GM23338 (cell line): ENCODE results near the gene KPNA5. TPM values are rescaled to one million over a fixed set of nuclear protein-coding genes. Genes with fewer than 3 reads are reported as not detected.

Experiments used
- ATAC-seq: fragments of 200-7000 bp; cut with Tn5 transposase; 3 replicates; pipeline ENCODE4 v1.9.1; 2020
- DNase-seq: peaks from one replicate; pipeline ENCODE4 v3.0.0-alpha.2; 2015; ENCODE audit warnings: low spot score
- H2AFZ ChIP-seq: fragments of 200-600 bp; sonication (generic); 2 replicates; pipeline ENCODE4 v1.8.0; 2016; ENCODE audit warnings: antibody characterized with exemption, mild to moderate bottlenecking, moderate library complexity
- H3F3A ChIP-seq: fragments of 200-600 bp; sonication (generic); replicated peaks from 2 replicates; pipeline ENCODE4 v1.8.0; 2017; ENCODE audit warnings: antibody characterized with exemption, mixed run types, low read depth
- H3K27ac ChIP-seq: fragments of 200-600 bp; sonication (generic); 2 replicates; pipeline ENCODE4 v1.6.1; 2016; ENCODE audit warnings: low read depth
- H3K27me3 ChIP-seq: fragments of 200-600 bp; sonication (generic); 2 replicates; pipeline ENCODE4 v1.8.0; 2016; ENCODE audit warnings: mild to moderate bottlenecking, mixed run types, moderate library complexity; ENCODE audit not compliant: insufficient read depth
- H3K36me3 ChIP-seq: fragments of 200-600 bp; sonication (generic); 2 replicates; pipeline ENCODE4 v1.8.0; 2016; ENCODE audit warnings: mild to moderate bottlenecking; ENCODE audit not compliant: insufficient read depth
- H3K4me1 ChIP-seq: fragments of 200-600 bp; sonication (generic); 2 replicates; pipeline ENCODE4 v1.8.0; 2016; ENCODE audit warnings: mild to moderate bottlenecking, moderate library complexity; ENCODE audit not compliant: insufficient read depth
- H3K4me2 ChIP-seq: fragments of 200-600 bp; sonication (generic); 2 replicates; pipeline ENCODE4 v1.7.1; 2017; ENCODE audit warnings: mixed run types
- H3K4me3 ChIP-seq: fragments of 200-600 bp; sonication (generic); 2 replicates; pipeline ENCODE4 v1.6.1; 2016; ENCODE audit warnings: mixed run types
- H3K79me2 ChIP-seq: fragments of 200-600 bp; sonication (generic); replicated peaks from 2 replicates; pipeline ENCODE4 v1.8.0; 2017; ENCODE audit warnings: mild to moderate bottlenecking; ENCODE audit not compliant: insufficient read depth
- H3K9me2 ChIP-seq: fragments of 200-600 bp; sonication (generic); 2 replicates; pipeline ENCODE4 v1.8.0; 2017; ENCODE audit not compliant: insufficient read depth
- H4K20me1 ChIP-seq: fragments of 200-600 bp; sonication (generic); replicated peaks from 2 replicates; pipeline ENCODE4 v1.8.0; 2017; ENCODE audit warnings: mild to moderate bottlenecking; ENCODE audit not compliant: insufficient read depth
- H3K27ac Mint-ChIP-seq: 2 replicates; pipeline ENCODE4 v1.8.0; 2020; ENCODE audit warnings: inconsistent platforms, mild to moderate bottlenecking, moderate library complexity, mixed read lengths
- H3K27me3 Mint-ChIP-seq: 3 replicates; pipeline ENCODE4 v1.8.0; 2022; ENCODE audit warnings: low read depth, mild to moderate bottlenecking, moderate library complexity, mixed read lengths, inconsistent platforms; ENCODE audit not compliant: insufficient read depth, poor library complexity
- H3K36me3 Mint-ChIP-seq: 3 replicates; pipeline ENCODE4 v1.8.0; 2021; ENCODE audit warnings: low read depth, mild to moderate bottlenecking, inconsistent platforms, moderate library complexity, mixed read lengths
- H3K4me1 Mint-ChIP-seq: 3 replicates; pipeline ENCODE4 v1.8.0; 2020; ENCODE audit warnings: mild to moderate bottlenecking, inconsistent platforms, mixed read lengths
- H3K4me3 Mint-ChIP-seq: 3 replicates; pipeline ENCODE4 v1.8.0; 2021; ENCODE audit warnings: moderate library complexity, mild to moderate bottlenecking, inconsistent platforms, mixed read lengths
- H3K9me3 Mint-ChIP-seq: 3 replicates; pipeline ENCODE4 v1.8.0; 2020; ENCODE audit warnings: moderate library complexity, mild to moderate bottlenecking, inconsistent platforms, mixed read lengths
- CREB1 ChIP-seq: fragments of 250-450 bp; sonication (Bioruptor Pico); IDR thresholded peaks from 2 replicates; pipeline ENCODE4 v1.5.0; 2020; ENCODE audit warnings: low read depth, mild to moderate bottlenecking, moderate library complexity
- ETS1 ChIP-seq: IDR thresholded peaks from 2 replicates; pipeline ENCODE4 v1.6.1; 2016; ENCODE audit warnings: antibody characterized with exemption
- EZH2 ChIP-seq: fragments of 200-600 bp; sonication (generic); IDR thresholded peaks from one replicate; pipeline ENCODE4 v1.8.0; 2017; ENCODE audit warnings: antibody characterized with exemption, mild to moderate bottlenecking, low read depth; ENCODE audit not compliant: unreplicated experiment
- EZH2phosphoT487 ChIP-seq: fragments of 200-600 bp; sonication (generic); IDR thresholded peaks from one replicate; pipeline ENCODE4 v1.8.1; 2018; ENCODE audit warnings: antibody characterized with exemption; ENCODE audit not compliant: unreplicated experiment
- JUNB ChIP-seq: IDR thresholded peaks from one replicate; pipeline ENCODE4 v1.6.1; 2016; ENCODE audit warnings: antibody characterized with exemption; ENCODE audit not compliant: unreplicated experiment
- NANOG ChIP-seq: IDR thresholded peaks from 2 replicates; pipeline ENCODE4 v1.6.1; 2016; ENCODE audit warnings: antibody characterized with exemption, borderline replicate concordance
- POLR2AphosphoS5 ChIP-seq: IDR thresholded peaks from 2 replicates; pipeline ENCODE4 v1.6.1; 2016; ENCODE audit warnings: antibody characterized with exemption, low read depth
- REST ChIP-seq: IDR thresholded peaks from one replicate; pipeline ENCODE4 v1.6.1; 2018; ENCODE audit warnings: antibody characterized with exemption; ENCODE audit not compliant: unreplicated experiment
- STAT1 ChIP-seq: IDR thresholded peaks from one replicate; pipeline ENCODE4 v1.6.1; 2016; ENCODE audit warnings: antibody characterized with exemption; ENCODE audit not compliant: unreplicated experiment
- ZNF114 ChIP-seq: fragments of 250-450 bp; sonication (Bioruptor Pico); IDR thresholded peaks from 2 replicates; pipeline ENCODE4 v1.5.0; 2020; ENCODE audit warnings: mild to moderate bottlenecking, moderate library complexity
- ZNF331 ChIP-seq: fragments of 250-450 bp; sonication (Bioruptor Pico); IDR thresholded peaks from 2 replicates; pipeline ENCODE4 v1.5.0; 2020; ENCODE audit warnings: low read depth, mild to moderate bottlenecking, moderate library complexity
- ZNF462 ChIP-seq: fragments of 250-450 bp; sonication (Bioruptor Pico); IDR thresholded peaks from 2 replicates; pipeline ENCODE4 v1.5.0; 2020; ENCODE audit warnings: mild to moderate bottlenecking, moderate library complexity
- polyA plus RNA-seq: library from polyadenylated mRNA; unstranded; fragments of >200 nt; fragmentation: Nextera tagmentation; extraction: Ambion mirVana; gene quantifications from 2 replicates; pipeline ENCODE4 v1.2.1, GENCODE V29; 2016
- total RNA-seq: library from RNA; depleted of rRNA; stranded (reverse); fragments of >200 nt; shearing (Covaris generic); gene quantifications from 2 replicates; pipeline ENCODE4 v1.2.3, GENCODE V29; 2014

KPNA5 gene
- total and polyA plus RNA-seq, 2 experiments from 2014 or later = 6.9 to 16.3 TPM

- ATAC-seq = no peak
- Histone ChIP-seq H2AFZ (no peak overlapping the region), H4K20me1 (no peaks in the 10 kb centered on the region), H3K4me3 (no peak overlapping the region), H3K27ac (no peak overlapping the region), H3K4me1 (peaks cover 20% of the 10 kb centered on the region), H3F3A (no peaks in the 10 kb centered on the region), H3K79me2 (no peaks in the 10 kb centered on the region), H3K27me3 (peaks cover 38% of the 10 kb centered on the region), H3K36me3 (no peaks in the 10 kb centered on the region), H3K4me2 (no peak overlapping the region), H3K9me2 (no peaks in the 10 kb centered on the region)
- no peaks in the 10 kb centered on the region for H3K9me3 Mint-ChIP-seq
- DNase-seq = peak; percentile 22
- H3K27ac Mint-ChIP-seq = no peak overlapping the region
- TF ChIP-seq EZH2phosphoT487 (no peak), POLR2AphosphoS5 (no peak), NANOG (no peak), JUNB (no peak)
- peaks cover 17% of the 10 kb centered on the region for H3K4me1 Mint-ChIP-seq
- peaks cover 28% of the 10 kb centered on the region for H3K27me3 Mint-ChIP-seq
- H3K36me3 Mint-ChIP-seq = no peaks in the 10 kb centered on the region; the same call in 2 of the 3 replicates
- no peak overlapping the region for H3K4me3 Mint-ChIP-seq
Measured at GRCh38 chr6:116761779-116762178, 80.8 kb downstream of the KPNA5 start.

GRCh38 chr6:116762235-116762634 lies 81.2 kb downstream of the KPNA5 start:
- no peaks in the 10 kb centered on the region for H3K9me3 Mint-ChIP-seq
- H3K36me3 Mint-ChIP-seq = no peaks in the 10 kb centered on the region; the same call in 2 of the 3 replicates
- H3K4me2 ChIP-seq = peak overlapping the region; percentile 57
- peak overlapping the region; percentile 13; the same call in 1 of the 2 replicates for H3K27ac Mint-ChIP-seq
- H3K27ac ChIP-seq = no peak overlapping the region
- no peaks in the 10 kb centered on the region for H3K36me3 ChIP-seq
- H3K79me2 ChIP-seq = no peaks in the 10 kb centered on the region
- H3K27me3 Mint-ChIP-seq = peaks cover 29% of the 10 kb centered on the region
- no peak overlapping the region for H3K4me3 Mint-ChIP-seq
- no peaks in the 10 kb centered on the region for H3F3A ChIP-seq
- no peaks in the 10 kb centered on the region for H4K20me1 ChIP-seq
- no peak overlapping the region for H2AFZ ChIP-seq
- no peak overlapping the region for H3K4me3 ChIP-seq
- TF ChIP-seq ETS1 = no peak
- no peak for TF ChIP-seq POLR2AphosphoS5
- no peak for TF ChIP-seq STAT1
- no peak for TF ChIP-seq CREB1 (CRISPR knock-in tag)
- TF ChIP-seq REST = no peak
- TF ChIP-seq ZNF331 (CRISPR knock-in tag) = no peak
- no peak for TF ChIP-seq NANOG
- no peak for TF ChIP-seq ZNF462
- TF ChIP-seq EZH2 = no peak
- no peak for TF ChIP-seq JUNB
- no peak for TF ChIP-seq ZNF114 (CRISPR knock-in tag)
- TF ChIP-seq EZH2phosphoT487 = no peak
- H3K4me1 Mint-ChIP-seq = peaks cover 17% of the 10 kb centered on the region
- H3K27me3 ChIP-seq = peaks cover 43% of the 10 kb centered on the region
- H3K4me1 ChIP-seq = peaks cover 20% of the 10 kb centered on the region
- DNase-seq = no peak
- ATAC-seq = no peak
- no peaks in the 10 kb centered on the region for H3K9me2 ChIP-seq
